BJ (cell line): ENCODE measurements around the gene ZNF70. TPM values are rescaled to one million over a fixed set of nuclear protein-coding genes. Genes with fewer than 3 reads are reported as not detected.

Experiments
- CTCF ChIA-PET: fragments of 350-600 bp; formaldehyde crosslinking; extraction: SDS; loops from one replicate; lab custom pipeline; 2021; ENCODE audit warnings: antibody characterized with exemption, inconsistent platforms; lab: Yijun Ruan, JAX
- POLR2A ChIA-PET: fragments of 300-600 bp; sonication (Branson Sonifier 250); formaldehyde crosslinking; extraction: SDS; loops from one replicate; lab custom pipeline; 2021; ENCODE audit warnings: antibody characterized with exemption; lab: Charles Lee
- DNase-seq: peaks from one replicate; pipeline ENCODE4 v3.0.0-alpha.2; 2011; ENCODE audit warnings: low read depth
- H3K27me3 ChIP-seq: 2 replicates; pipeline ENCODE4 v1.6.0; 2011; ENCODE audit warnings: low read length; ENCODE audit not compliant: control insufficient read depth, insufficient read depth
- H3K36me3 ChIP-seq: 2 replicates; pipeline ENCODE4 v1.5.1; 2011; ENCODE audit warnings: low read length; ENCODE audit not compliant: control insufficient read depth, insufficient read depth
- H3K4me3 ChIP-seq: 2 replicates; pipeline ENCODE4 v1.5.1; 2011; ENCODE audit warnings: low read depth, mild to moderate bottlenecking, control low read depth, low read length
- CTCF ChIP-seq: IDR thresholded peaks from 2 replicates; pipeline ENCODE4 v1.5.1; 2011; ENCODE audit warnings: low read depth, mild to moderate bottlenecking, control low read depth, inconsistent platforms, low read length, moderate library complexity; ENCODE audit not compliant: insufficient read depth
- polyA plus RNA-seq: library from polyadenylated mRNA; depleted of rRNA; stranded (reverse); fragments of >200 nt; gene quantifications from 2 replicates; pipeline ENCODE4 v1.2.3, GENCODE V29; 2011

ZNF70 gene
- polyA plus RNA-seq, 1 experiment, result 1.4 TPM

- ChIA-PET POLR2A (no interaction called here), CTCF (interaction anchor here (1.1 kb wide), 1 partner anchor 63 kb away, joined by 3 read pairs; no protein-coding TSS in a partner anchor)
- H3K27me3 ChIP-seq, result no peaks in the 10 kb centered on the region
- H3K36me3 ChIP-seq, result peaks cover 2% of the 10 kb centered on the region; the same call in 1 of the 2 replicates
- H3K4me3 ChIP-seq, result no peak overlapping the region
- no peak for DNase-seq
- TF ChIP-seq CTCF, result no peak
Observed at GRCh38 chr22:23760056-23760455, 9.1 kb upstream of the ZNF70 start.

GRCh38 chr22:23759566-23759965 is 8.7 kb upstream of the ZNF70 start:
- H3K27me3 ChIP-seq, result no peaks in the 10 kb centered on the region
- ChIA-PET CTCF (no interaction called here), POLR2A (no interaction called here)
- H3K36me3 ChIP-seq, result no peaks in the 10 kb centered on the region
- DNase-seq, result no peak
- no peak for TF ChIP-seq CTCF
- H3K4me3 ChIP-seq, result no peak overlapping the region

GRCh38 chr22:23756891-23757290 is 6.0 kb upstream of the ZNF70 start:
- no peak for DNase-seq
- CTCF ChIA-PET, result no interaction called here
- Histone ChIP-seq H3K27me3 (no peaks in the 10 kb centered on the region), H3K36me3 (no peaks in the 10 kb centered on the region), H3K4me3 (no peak overlapping the region)
- TF ChIP-seq CTCF, result no peak
- POLR2A ChIA-PET, result no interaction called here

- CTCF ChIA-PET, result interaction anchor here (1.2 to 1.5 kb wide), 2 partner anchors 8 to 94 kb away, joined by 3 to 6 read pairs; no protein-coding TSS in a partner anchor
- Histone ChIP-seq H3K27me3 (no peaks in the 10 kb centered on the region), H3K36me3 (no peaks in the 10 kb centered on the region), H3K4me3 (no peak overlapping the region)
- POLR2A ChIA-PET, result no interaction called here
- no peak for DNase-seq
- TF ChIP-seq CTCF, result no peak
Observed at GRCh38 chr22:23755711-23756110, 4.8 kb upstream of the ZNF70 start.

GRCh38 chr22:23754980-23755636 is 4.2 kb upstream of the ZNF70 start:
- no peak for DNase-seq
- H3K36me3 ChIP-seq, result no peaks in the 10 kb centered on the region
- H3K4me3 ChIP-seq, result no peak overlapping the region
- no peaks in the 10 kb centered on the region for H3K27me3 ChIP-seq
- ChIA-PET CTCF (interaction anchor here (1.2 to 1.5 kb wide), 2 partner anchors 9 to 94 kb away, joined by 3 to 6 read pairs; no protein-coding TSS in a partner anchor), POLR2A (no interaction called here)
- no peak for TF ChIP-seq CTCF
